ENCODE results near the gene FARS2.

Gene FARS2

GRCh38 chr6:5341845-5342244, 80.5 kb downstream of the FARS2 start:
- Histone ChIP-seq H3K9me3 (ENCODE audit: insufficient read depth, low read length, severe bottlenecking) (no peaks in the 10 kb centered on the region), H3K79me2 (ENCODE audit: insufficient read depth, low read length) (peaks cover 3% of the 10 kb centered on the region; the same call in 1 of the 2 replicates), H3K4me2 (ENCODE audit: insufficient read depth, low read length) (no peak overlapping the region), H3K4me3 (ENCODE audit: low read depth in 1 of 2, low read length in 2 of 2) (no peak overlapping the region), H3K4me1 (ENCODE audit: insufficient read depth, low read length) (no peaks in the 10 kb centered on the region), H3K27ac (ENCODE audit: low read length) (no peak overlapping the region), H3K9ac (ENCODE audit: low read depth, low read length) (no peak overlapping the region), H2AFZ (ENCODE audit: low read depth, low read length) (no peak overlapping the region), H4K20me1 (ENCODE audit: insufficient read depth, low read length) (peaks cover 21% of the 10 kb centered on the region; the same call in 1 of the 2 replicates), H3K36me3 (ENCODE audit: insufficient read depth, low read length) (no peaks in the 10 kb centered on the region), H3K27me3 (ENCODE audit: insufficient read depth, low read length, poor library complexity) (no peaks in the 10 kb centered on the region)
- TF ChIP-seq EZH2 (IDR thresholded peaks at IDR 0.05; ENCODE audit: borderline replicate concordance, low read depth, low read length, severe bottlenecking) (no peak), CTCF (IDR thresholded peaks at IDR 0.05; ENCODE audit: borderline replicate concordance, extremely low read depth, low read length, poor library complexity, severe bottlenecking) (no peak)
- ATAC-seq (ENCODE audit: insufficient read depth, low read depth) (no peak), DNase-seq (no peak)

- no peak overlapping the region for H3K27ac ChIP-seq (ENCODE audit: low read length)
- H4K20me1 ChIP-seq (ENCODE audit: insufficient read depth, low read length) = peaks cover 18% of the 10 kb centered on the region; the same call in 1 of the 2 replicates
- DNase-seq (no peak), ATAC-seq (ENCODE audit: insufficient read depth, low read depth) (no peak)
- H3K27me3 ChIP-seq (ENCODE audit: insufficient read depth, low read length, poor library complexity) = no peaks in the 10 kb centered on the region
- no peaks in the 10 kb centered on the region for H3K36me3 ChIP-seq (ENCODE audit: insufficient read depth, low read length)
- no peak overlapping the region for H3K4me2 ChIP-seq (ENCODE audit: insufficient read depth, low read length)
- H3K79me2 ChIP-seq (ENCODE audit: insufficient read depth, low read length) = peaks cover 3% of the 10 kb centered on the region; the same call in 1 of the 2 replicates
- no peak overlapping the region for H2AFZ ChIP-seq (ENCODE audit: low read depth, low read length)
- H3K9me3 ChIP-seq (ENCODE audit: insufficient read depth, low read length, severe bottlenecking) = no peaks in the 10 kb centered on the region
- TF ChIP-seq EZH2 (IDR thresholded peaks at IDR 0.05; ENCODE audit: borderline replicate concordance, low read depth, low read length, severe bottlenecking) (no peak), CTCF (IDR thresholded peaks at IDR 0.05; ENCODE audit: borderline replicate concordance, extremely low read depth, low read length, poor library complexity, severe bottlenecking) (no peak)
- no peaks in the 10 kb centered on the region for H3K4me1 ChIP-seq (ENCODE audit: insufficient read depth, low read length)
- no peak overlapping the region for H3K4me3 ChIP-seq (ENCODE audit: low read depth in 1 of 2, low read length in 2 of 2)
- H3K9ac ChIP-seq (ENCODE audit: low read depth, low read length) = no peak overlapping the region
Measured at GRCh38 chr6:5343998-5344397, 82.7 kb downstream of the FARS2 start.

GRCh38 chr6:5345324-5345723, 84.0 kb downstream of the FARS2 start:
- Histone ChIP-seq H3K79me2 (ENCODE audit: insufficient read depth, low read length) (no peaks in the 10 kb centered on the region; the same call in 1 of the 2 replicates), H3K4me2 (ENCODE audit: insufficient read depth, low read length) (no peak overlapping the region), H3K27me3 (ENCODE audit: insufficient read depth, low read length, poor library complexity) (no peaks in the 10 kb centered on the region), H3K9ac (ENCODE audit: low read depth, low read length) (no peak overlapping the region), H3K36me3 (ENCODE audit: insufficient read depth, low read length) (no peaks in the 10 kb centered on the region), H3K9me3 (ENCODE audit: insufficient read depth, low read length, severe bottlenecking) (no peaks in the 10 kb centered on the region), H3K27ac (ENCODE audit: low read length) (no peak overlapping the region), H4K20me1 (ENCODE audit: insufficient read depth, low read length) (peaks cover 11% of the 10 kb centered on the region; the same call in 1 of the 2 replicates), H2AFZ (ENCODE audit: low read depth, low read length) (no peak overlapping the region), H3K4me1 (ENCODE audit: insufficient read depth, low read length) (no peaks in the 10 kb centered on the region), H3K4me3 (ENCODE audit: low read depth in 1 of 2, low read length in 2 of 2) (no peak overlapping the region)
- no peak for DNase-seq
- TF ChIP-seq EZH2 (IDR thresholded peaks at IDR 0.05; ENCODE audit: borderline replicate concordance, low read depth, low read length, severe bottlenecking) (no peak), CTCF (IDR thresholded peaks at IDR 0.05; ENCODE audit: borderline replicate concordance, extremely low read depth, low read length, poor library complexity, severe bottlenecking) (no peak)
- ATAC-seq (ENCODE audit: insufficient read depth, low read depth) = no peak
